Fibroblast of skin of right biceps (primary cell): ENCODE data around the gene KRTAP3-2.
"Not testable (repeated sequence)": the region's sequence is repeated elsewhere in the genome, so short reads cannot be mapped to it uniquely, and the experiment has no call there.

Source experiments
- DNase-seq: peaks from one replicate; pipeline ENCODE4 v3.0.0-alpha.2; 2013

Gene KRTAP3-2

GRCh38 chr17:40999563-40999962, at the start of gene KRTAP3-2:
Gene KRTAP3-2, minus strand, starts transcription at chr17:40999906. Its CDS starts 53 bp downstream, at chr17:40999853.
- DNase-seq, result not testable (repeated sequence)

GRCh38 chr17:41049110-41049509, 49.4 kb upstream of the KRTAP3-2 start:
- DNase-seq, result peak; percentile 70

- peak; percentile 80 for DNase-seq
These were observed 48.7 kb upstream of the KRTAP3-2 start for GRCh38 chr17:41048441-41048840.

DNA sequence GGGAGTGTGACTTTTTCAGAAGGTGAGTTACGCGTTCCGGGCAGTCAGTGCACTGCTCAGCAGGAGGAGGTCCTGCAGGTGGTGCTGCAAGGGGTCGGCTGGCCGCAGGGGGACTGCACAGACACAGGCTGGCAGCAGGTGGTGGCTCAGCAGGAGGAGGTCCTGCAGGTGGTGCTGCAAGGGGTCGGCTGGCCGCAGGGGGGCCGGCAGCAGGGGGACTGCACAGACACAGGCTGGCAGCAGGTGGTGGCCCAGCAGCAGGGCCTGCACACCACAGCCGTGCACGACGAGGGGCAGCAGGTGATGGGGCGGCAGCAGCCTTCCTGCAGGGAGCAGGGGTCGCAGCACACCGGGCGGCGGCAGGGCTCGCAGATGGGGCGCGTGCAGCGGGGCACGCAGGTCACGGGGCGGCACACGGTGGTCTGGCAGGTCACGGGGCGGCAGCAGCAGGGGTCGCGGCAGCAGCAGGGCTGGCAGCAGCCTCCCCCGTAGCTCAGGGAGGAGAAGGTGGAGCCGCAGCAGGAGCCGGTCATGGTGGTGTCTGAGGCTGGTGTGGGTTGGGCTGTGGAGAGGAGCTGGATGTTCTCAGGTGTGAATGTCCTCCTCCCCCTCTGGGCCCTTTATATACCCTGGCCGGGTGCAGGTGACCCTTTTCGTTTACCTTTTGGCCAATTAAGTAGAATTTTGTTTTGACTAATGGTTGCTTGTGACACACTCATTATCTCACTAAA, 47.2 kb upstream of the KRTAP3-2 start, which contains the start of gene KRTAP2-1:
Gene KRTAP2-1 (minus strand): TSS at position 582 of the 731 bp plus-strand sequence. CDS start 49 bp downstream, at position 533.
- DNase-seq, result not testable (repeated sequence)

- no peak for DNase-seq
These were observed 43.2 kb upstream of the KRTAP3-2 start for GRCh38 chr17:41042953-41043352.

GRCh38 chr17:41040783-41041571, 41.3 kb upstream of the KRTAP3-2 start, which contains the start of gene KRTAP1-1:
Gene KRTAP1-1, minus strand, starts transcription at chr17:41041450. Its CDS starts 53 bp downstream, at chr17:41041397.
- not testable (repeated sequence) for DNase-seq

GRCh38 chr17:41037853-41038350, 38.2 kb upstream of the KRTAP3-2 start:
- no peak for DNase-seq

- DNase-seq, result not testable (repeated sequence)
These were observed 34.7 kb upstream of the KRTAP3-2 start, which contains the start of gene KRTAP1-3 for GRCh38 chr17:41034346-41034935. Gene KRTAP1-3, minus strand, starts transcription at chr17:41034874. Its CDS starts 53 bp downstream, at chr17:41034821.

DNA sequence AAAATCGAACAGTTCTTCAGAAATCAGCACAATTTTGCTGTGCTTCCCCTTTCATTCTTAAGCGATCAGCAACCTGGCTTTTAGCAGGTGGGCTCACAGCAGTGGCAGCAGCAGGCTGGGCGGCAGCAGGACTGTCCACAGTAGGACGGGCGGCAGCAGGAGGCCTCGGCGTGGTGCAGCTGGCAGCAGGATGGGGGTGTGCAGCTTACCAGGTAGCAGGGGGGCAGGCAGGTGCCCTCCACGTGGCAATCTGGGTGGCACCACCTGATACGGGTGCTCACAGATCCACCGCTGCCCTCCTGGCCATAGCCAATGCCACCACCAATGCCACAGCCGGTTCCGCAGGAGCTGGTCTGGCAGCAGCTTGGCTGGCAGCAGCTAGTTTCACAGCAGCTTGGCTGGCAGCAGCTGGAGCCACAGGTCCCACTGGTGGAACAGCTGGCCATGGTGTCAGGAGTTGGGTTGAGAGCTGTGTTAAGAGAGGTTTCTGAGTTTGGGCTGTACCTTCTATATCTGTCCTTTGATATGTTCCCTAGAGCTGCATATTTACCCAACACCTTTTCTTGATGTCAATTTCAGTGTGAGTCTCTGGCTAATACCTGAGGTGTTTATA, 30.0 kb upstream of the KRTAP3-2 start, which contains the start of gene KRTAP1-4:
Gene KRTAP1-4 (minus strand): TSS at position 563 of the 613 bp plus-strand sequence. CDS start 117 bp downstream, at position 446.
- DNase-seq, result no peak

- peak; percentile 75 for DNase-seq
These were observed 27.2 kb upstream of the KRTAP3-2 start, which contains the start of gene KRTAP1-5 for GRCh38 chr17:41026715-41027471. Gene KRTAP1-5, minus strand, starts transcription at chr17:41027208. Its CDS starts 53 bp downstream, at chr17:41027155.

DNA sequence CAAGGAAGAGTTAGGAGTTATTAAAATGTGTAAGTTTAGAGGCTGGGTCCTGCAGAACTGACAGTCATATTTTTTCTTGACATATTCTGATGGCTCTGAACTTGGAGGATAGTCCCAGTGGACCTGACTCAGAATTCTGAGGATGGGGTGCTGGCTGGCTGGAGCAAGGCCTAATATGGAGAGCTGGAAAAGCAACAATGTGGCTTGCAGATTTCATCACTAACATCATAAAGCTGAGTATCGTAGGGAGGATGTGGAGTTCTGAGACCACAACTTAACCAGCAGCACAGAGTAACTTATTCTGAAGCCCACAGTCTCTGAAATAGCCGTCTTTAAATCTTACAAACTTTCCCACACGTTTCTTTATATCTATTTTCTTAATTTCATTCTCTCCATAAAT, 25.0 kb upstream of the KRTAP3-2 start:
- DNase-seq, result peak; percentile 65

- DNase-seq, result no peak
These were observed 20.6 kb upstream of the KRTAP3-2 start for GRCh38 chr17:41020336-41020735.

GRCh38 chr17:41019415-41019814, 19.7 kb upstream of the KRTAP3-2 start:
- no peak for DNase-seq

DNA sequence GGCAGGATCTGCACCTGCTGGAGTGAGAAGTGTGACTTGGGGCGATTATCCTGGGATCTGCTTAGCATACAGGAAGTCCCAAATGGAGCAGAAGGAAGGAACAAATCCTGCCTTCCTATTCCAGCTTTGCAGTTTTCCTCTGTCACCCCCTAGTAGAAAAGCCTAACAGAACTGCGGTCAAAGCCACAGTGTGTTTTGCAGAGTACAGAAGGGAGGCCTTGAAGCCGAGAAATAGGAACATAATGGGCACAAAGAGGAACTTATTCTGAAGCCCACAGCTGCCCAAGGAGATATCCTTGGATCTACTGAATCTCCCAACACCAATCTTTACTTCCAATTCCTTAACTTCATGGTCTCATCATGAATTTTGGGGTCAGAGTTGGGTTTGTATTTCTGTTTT, 18.8 kb upstream of the KRTAP3-2 start:
- DNase-seq, result no peak

GRCh38 chr17:41016578-41017215, 17.0 kb upstream of the KRTAP3-2 start:
- DNase-seq, result no peak

DNA sequence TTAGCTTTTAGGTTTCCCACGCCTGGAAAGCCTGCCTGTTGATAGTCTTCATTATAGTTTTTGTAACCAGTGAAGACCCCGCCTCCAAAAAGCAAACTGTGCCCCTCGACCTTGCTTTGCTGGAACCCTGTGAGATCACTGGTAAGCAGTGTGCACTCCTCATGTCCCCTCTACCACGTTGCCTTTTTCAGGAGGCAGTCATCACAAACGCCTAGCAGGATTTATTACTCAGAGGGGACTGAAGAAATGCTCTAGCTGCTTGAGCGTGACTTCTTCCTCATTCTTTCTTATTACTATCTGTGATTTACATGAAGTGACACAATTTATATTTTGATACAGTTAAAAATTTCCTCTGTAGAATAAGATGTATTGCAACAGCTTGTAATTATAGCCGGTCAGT, 15.7 kb upstream of the KRTAP3-2 start:
- DNase-seq, result peak; percentile 32

DNA sequence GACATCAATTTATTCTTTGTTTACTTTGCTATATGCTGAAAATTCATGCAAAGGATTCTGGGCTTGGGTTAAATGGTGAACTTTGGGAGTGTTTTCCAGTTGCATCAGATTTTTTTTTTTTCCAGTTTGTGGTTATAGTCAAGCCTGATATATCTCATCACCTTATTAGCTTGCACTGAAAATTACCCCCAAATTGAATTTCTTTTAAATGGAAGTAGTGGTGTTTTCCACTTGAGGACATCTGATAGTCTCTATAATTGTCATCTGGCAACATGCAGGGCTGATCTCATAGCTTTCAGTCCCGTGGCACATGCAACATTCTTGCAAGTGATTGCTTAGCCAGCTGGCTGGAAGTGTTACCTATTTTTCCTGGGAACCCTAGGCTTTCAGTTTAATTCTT, 13.9 kb upstream of the KRTAP3-2 start:
- peak; percentile 58 for DNase-seq

DNA sequence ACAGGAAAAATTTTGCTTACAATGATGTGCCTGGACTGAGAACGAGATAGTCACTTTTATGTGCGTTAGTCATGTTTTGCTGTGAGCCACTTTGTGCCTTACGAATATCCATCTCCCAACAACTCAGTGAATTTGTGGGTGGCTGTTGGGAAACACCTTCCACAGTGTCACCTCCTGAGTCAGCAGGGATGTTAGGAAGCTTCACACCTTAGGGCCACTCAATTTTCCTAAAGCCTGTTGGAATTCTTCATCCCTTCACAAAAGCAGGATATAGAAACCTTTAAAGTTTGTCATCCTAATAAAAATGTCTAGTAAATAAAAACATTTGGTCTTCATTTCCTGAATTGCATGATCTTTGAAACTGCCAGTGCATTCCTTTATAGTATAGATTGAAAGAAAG, 13.5 kb upstream of the KRTAP3-2 start:
- DNase-seq, result peak; percentile 37

- DNase-seq, result no peak
These were observed 12.8 kb upstream of the KRTAP3-2 start for GRCh38 chr17:41012326-41013120.

DNA sequence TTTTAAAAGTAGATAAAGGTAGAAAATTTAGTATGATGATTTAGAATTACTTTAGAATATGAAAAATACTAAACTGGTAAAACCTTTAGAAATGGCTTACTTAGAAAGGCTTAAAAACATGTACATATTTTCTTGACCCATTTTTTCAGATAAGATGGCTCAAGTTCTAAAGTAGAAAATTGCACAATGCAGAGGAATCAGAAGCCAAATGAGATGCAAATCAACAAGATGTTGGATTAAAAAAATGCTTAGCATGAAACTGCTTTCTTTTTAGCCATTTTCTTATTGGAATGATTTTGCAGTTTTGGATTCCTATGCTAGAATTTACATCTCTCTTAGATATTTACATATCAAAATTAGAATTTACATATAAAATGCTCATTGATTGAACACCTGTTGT, 10.7 kb upstream of the KRTAP3-2 start:
- no peak for DNase-seq
